MV-4-11 (cell line): ENCODE results near the gene MTRF1.

Experiments
- DNase-seq: peaks from one replicate; lab custom pipeline; 2025; lab: John Stamatoyannopoulos, UW

Gene MTRF1, protein sequence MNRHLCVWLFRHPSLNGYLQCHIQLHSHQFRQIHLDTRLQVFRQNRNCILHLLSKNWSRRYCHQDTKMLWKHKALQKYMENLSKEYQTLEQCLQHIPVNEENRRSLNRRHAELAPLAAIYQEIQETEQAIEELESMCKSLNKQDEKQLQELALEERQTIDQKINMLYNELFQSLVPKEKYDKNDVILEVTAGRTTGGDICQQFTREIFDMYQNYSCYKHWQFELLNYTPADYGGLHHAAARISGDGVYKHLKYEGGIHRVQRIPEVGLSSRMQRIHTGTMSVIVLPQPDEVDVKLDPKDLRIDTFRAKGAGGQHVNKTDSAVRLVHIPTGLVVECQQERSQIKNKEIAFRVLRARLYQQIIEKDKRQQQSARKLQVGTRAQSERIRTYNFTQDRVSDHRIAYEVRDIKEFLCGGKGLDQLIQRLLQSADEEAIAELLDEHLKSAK

GRCh38 chr13:41263261-41263971, at the start of gene MTRF1:
Gene MTRF1 (minus strand): TSS chr13:41263576. CDS start chr13:41260907, 2,669 bp downstream.
- DNase-seq, result peak; percentile 75

GRCh38 chr13:41313117-41313516, 49.7 kb upstream of the MTRF1 start:
- DNase-seq, result no peak

GRCh38 chr13:41312176-41312500, 48.8 kb upstream of the MTRF1 start:
- no peak for DNase-seq

- no peak for DNase-seq
Observed at GRCh38 chr13:41311406-41312175, 48.2 kb upstream of the MTRF1 start.

DNA sequence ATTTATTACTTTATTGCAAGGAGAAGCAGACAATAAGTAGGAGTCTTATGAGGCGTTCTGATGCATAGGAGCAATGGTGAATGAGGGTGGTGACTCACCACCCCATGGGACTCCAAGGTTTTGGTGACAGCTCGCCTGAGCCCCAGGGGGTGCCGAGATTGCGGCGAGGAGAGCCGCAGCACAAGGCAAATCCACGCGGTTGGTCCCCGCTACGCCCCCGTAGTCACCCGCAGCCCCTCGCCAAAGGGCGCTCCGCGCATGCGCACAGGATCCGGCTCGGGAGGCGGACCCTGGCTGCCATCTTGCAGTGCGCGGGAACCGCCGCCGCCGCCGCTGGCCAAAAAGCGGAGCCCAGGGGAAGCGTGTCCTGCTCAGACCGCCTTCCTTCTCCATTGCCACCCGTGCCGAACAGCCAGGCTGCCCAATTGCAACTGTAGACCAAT, 47.6 kb upstream of the MTRF1 start, which contains the start of gene NAA16:
TSS of gene NAA16 (plus strand) at position 305 of the 443 bp plus-strand sequence. CDS start 262 bp downstream, outside the sequence.
- peak; percentile 83 for DNase-seq

DNA sequence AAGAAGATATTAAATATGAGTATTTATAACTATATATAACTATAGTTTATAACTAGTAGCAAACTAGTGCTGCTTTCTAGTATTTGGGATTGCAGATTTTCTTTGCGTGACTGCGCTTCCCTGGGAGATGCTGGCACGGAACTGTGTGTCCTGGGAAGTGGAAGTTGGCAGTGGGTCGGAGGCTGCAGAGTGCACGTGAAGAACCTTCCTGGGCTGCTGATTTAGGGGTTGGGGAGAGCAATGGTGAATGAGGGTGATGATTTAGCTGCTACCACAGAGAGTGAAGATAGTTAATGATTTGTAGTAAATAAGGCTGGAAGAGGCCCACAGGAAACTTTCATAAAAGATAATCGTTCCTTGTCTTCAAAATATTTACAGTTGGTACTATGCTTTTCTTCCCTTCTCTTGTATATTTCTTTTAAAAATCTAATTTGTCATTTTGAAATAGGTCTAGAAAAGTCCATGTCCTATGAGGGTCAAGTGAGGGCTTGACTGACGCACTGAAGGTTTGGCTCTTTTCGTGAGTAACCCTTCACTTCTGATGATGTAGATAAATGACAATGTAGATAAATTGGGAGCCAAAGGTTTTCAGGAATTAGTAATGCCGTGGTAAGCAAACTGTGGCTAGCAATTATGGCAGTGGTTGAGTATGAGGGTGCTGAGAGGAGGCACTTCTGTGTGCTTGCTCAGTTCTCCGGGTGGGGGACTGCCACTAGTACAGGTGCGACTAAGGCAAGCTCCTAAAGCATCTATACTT, 44.7 kb upstream of the MTRF1 start:
- no peak for DNase-seq

- no peak for DNase-seq
Observed at GRCh38 chr13:41306271-41307145, 43.1 kb upstream of the MTRF1 start.

GRCh38 chr13:41304551-41304950, 41.2 kb upstream of the MTRF1 start:
- peak; percentile 8 for DNase-seq

- no peak for DNase-seq
Observed at GRCh38 chr13:41302743-41303142, 39.4 kb upstream of the MTRF1 start.

- DNase-seq, result no peak
Observed at GRCh38 chr13:41299316-41300094, 36.1 kb upstream of the MTRF1 start.

- no peak for DNase-seq
Observed at GRCh38 chr13:41296879-41297646, 33.7 kb upstream of the MTRF1 start.

GRCh38 chr13:41295973-41296372, 32.6 kb upstream of the MTRF1 start:
- no peak for DNase-seq

GRCh38 chr13:41294914-41295313, 31.5 kb upstream of the MTRF1 start:
- DNase-seq, result no peak

GRCh38 chr13:41293272-41293671, 29.9 kb upstream of the MTRF1 start:
- DNase-seq, result no peak

GRCh38 chr13:41291246-41291645, 27.9 kb upstream of the MTRF1 start:
- no peak for DNase-seq

DNA sequence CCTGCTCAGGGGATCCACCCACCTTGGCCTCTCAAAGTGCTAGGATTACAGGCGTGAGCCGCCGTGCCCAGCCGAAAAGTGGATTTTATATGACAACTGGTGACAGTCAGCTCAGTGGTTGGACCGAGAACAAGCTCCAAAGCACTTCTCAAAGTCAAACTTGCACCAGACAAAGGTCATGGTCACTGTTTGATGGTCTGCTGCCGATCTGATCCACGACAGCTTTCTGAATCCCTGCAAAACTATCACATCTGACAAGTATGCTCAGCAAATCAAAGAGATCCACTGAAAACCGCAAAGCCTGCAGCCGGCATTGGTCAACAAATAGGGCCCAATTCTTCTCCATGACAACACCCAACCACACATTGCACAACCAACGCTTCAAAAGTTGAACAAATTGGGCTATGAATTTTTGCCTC, 26.1 kb upstream of the MTRF1 start:
- DNase-seq, result peak; percentile 90

DNA sequence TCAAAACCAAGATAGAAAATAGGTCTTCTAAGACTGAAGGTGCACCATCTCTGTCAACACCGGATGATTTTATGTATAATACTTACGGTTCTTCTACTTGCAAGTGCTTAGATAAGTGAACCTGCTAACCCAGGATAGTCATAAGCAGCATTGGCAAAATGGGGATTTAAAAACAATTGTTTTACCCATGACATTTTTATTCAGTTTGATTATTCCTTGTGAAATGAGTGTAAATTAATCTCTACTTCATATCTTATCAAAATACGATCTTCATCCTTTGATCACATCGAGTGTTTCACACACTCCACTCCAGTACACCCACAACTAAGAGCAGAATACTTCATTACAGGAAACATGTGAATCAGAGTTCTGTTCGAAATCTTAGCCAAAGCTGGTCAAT, 23.0 kb upstream of the MTRF1 start:
- DNase-seq, result no peak

- DNase-seq, result no peak
Observed at GRCh38 chr13:41284512-41285288, 21.3 kb upstream of the MTRF1 start.
